ACC112 (cell line): ENCODE results near the gene DMRTB1.

ENCODE experiments used
- H2AFZ ChIP-seq: fragments of 200-600 bp; sonication (generic); one replicate; pipeline ENCODE4 v1.6.0; 2017; ENCODE audit warnings: antibody characterized with exemption, low read length; ENCODE audit not compliant: unreplicated experiment
- H3K27ac ChIP-seq: fragments of 200-600 bp; sonication (generic); 2 replicates; pipeline ENCODE4 v1.5.1; 2014; ENCODE audit warnings: low read depth, mild to moderate bottlenecking, antibody characterized with exemption, low read length, moderate library complexity
- H3K27me3 ChIP-seq: fragments of 200-600 bp; sonication (generic); 2 replicates; pipeline ENCODE4 v1.6.1; 2014; ENCODE audit warnings: mild to moderate bottlenecking, antibody characterized with exemption, low read length, moderate library complexity, mixed read lengths; ENCODE audit not compliant: insufficient read depth
- H3K36me3 ChIP-seq: fragments of 200-600 bp; sonication (generic); 2 replicates; pipeline ENCODE4 v1.6.1; 2016; ENCODE audit warnings: mild to moderate bottlenecking, antibody characterized with exemption, low read length, moderate library complexity, mixed read lengths; ENCODE audit not compliant: insufficient read depth
- H3K4me1 ChIP-seq: fragments of 200-600 bp; sonication (generic); one replicate; pipeline ENCODE4 v1.6.1; 2016; ENCODE audit warnings: low read length, mixed read lengths; ENCODE audit not compliant: insufficient read depth, unreplicated experiment, control insufficient read depth
- H3K4me3 ChIP-seq: fragments of 200-600 bp; sonication (generic); 2 replicates; pipeline ENCODE4 v1.5.1; 2014; ENCODE audit warnings: mild to moderate bottlenecking, low read depth, low read length
- H3K79me2 ChIP-seq: fragments of 200-600 bp; sonication (generic); one replicate; pipeline ENCODE4 v1.6.0; 2016; ENCODE audit warnings: low read length; ENCODE audit not compliant: control insufficient read depth, unreplicated experiment, insufficient read depth

The DMRTB1 gene

DNA sequence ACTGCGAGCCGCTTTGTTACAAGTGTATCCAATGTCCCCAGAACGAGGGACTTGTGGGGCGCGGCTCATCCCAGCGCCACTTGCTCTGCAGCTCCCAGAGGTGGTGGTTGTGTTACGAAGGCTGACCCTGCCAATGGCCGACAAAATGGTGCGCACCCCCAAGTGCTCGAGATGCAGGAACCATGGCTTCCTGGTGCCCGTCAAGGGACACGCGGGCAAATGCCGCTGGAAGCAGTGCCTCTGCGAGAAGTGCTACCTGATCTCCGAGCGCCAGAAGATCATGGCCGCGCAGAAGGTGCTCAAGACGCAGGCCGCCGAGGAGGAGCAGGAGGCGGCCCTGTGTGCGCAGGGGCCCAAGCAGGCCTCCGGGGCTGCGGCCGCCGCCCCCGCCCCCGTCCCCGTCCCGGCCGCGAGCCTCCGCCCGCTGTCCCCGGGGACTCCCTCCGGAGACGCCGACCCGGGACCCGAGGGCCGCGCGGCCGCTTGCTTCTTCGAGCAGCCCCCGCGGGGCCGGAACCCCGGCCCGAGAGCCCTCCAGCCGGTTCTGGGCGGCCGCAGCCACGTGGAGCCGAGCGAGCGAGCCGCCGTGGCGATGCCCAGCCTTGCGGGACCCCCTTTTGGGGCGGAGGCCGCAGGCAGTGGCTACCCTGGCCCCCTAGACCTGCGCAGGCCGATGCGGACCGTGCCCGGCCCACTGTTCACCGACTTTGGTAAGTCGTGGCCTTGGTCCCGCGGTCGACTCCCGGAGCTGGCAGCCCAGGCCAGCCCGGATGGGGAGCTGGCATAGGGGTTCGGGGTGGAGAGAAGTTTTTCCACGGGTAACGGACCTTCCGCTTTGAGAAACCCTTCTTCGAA lies at the start of gene DMRTB1:
Gene DMRTB1 (plus strand): TSS at position 79 of the 855 bp plus-strand sequence. CDS start 55 bp downstream, at position 134.
- Histone ChIP-seq H3K36me3 (no peaks in the 10 kb centered on the region), H2AFZ (no peak within 1 kb of the TSS), H3K4me3 (no peak within 1 kb of the TSS), H3K27ac (no peak within 1 kb of the TSS), H3K27me3 (no peaks in the 10 kb centered on the region), H3K4me1 (no peaks in the 10 kb centered on the region), H3K79me2 (no peaks in the 10 kb centered on the region)

DNA sequence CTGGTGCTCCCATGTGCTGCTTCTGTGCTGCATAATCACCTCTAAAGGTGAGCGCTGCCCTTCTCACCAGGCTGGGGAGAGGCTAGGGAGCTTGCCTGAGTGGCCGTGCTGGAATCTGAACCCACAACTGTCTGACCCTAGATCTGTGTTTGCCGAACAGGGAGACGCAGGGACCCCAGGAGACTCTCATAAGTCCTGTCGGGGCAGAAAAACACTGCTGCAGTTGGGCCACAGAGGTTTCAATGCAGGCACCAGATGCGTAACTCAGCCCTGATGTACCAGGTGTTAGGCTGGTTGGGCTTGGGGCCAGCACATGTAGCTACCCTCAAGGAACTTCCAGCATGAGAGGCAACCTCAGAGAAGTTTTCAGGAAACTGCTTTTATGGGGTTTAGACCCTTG lies 49.5 kb upstream of the DMRTB1 start:
- Histone ChIP-seq H3K79me2 (no peaks in the 10 kb centered on the region), H2AFZ (no peak overlapping the region), H3K4me1 (peaks cover 63% of the 10 kb centered on the region), H3K36me3 (no peaks in the 10 kb centered on the region), H3K27me3 (no peaks in the 10 kb centered on the region), H3K4me3 (no peak overlapping the region), H3K27ac (no peak overlapping the region)

DNA sequence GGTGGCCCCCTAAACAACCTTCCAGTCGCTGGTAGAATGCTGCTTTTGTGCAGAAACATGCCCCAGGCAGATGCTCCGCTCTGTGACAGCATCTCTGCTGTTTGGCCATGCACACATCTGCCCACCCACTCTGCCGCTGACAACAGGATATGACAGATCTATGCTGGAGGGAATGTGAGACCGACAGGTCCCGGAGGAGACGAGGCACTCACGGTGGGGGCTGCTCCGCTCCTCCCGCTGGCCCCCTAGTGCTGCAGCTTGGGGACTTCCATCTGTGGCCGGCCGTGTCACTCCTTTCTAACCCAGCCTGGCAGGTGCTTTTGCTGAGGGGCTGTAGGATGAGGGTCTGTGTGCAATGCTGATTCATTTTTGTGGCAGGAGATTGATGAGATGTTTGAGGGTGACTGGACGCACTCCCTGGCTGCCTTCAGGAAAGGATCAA lies 49.1 kb upstream of the DMRTB1 start:
- Histone ChIP-seq H2AFZ (no peak overlapping the region), H3K79me2 (no peaks in the 10 kb centered on the region), H3K36me3 (no peaks in the 10 kb centered on the region), H3K27me3 (no peaks in the 10 kb centered on the region), H3K4me1 (peaks cover 63% of the 10 kb centered on the region), H3K4me3 (no peak overlapping the region), H3K27ac (no peak overlapping the region)

DNA sequence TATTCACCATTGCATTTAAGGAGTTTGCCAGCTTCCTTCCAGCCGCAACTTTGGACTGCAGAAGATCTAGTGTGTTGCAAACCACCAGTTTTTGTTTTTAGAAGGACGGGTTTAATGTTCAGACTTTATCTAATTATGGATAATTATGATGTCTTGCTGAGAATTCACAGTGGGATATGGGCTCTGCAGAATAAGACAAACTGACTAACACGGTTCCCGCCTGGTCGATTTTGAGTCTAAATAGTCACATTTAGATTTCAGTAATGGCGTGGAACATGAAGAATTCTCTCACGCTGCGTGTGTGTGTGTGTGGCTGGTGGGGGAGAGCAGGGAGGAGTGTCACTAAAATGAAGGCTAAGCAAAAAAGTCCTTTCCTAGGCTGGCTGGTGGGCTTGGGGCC lies 48.5 kb upstream of the DMRTB1 start:
- Histone ChIP-seq H3K27me3 (no peaks in the 10 kb centered on the region), H2AFZ (no peak overlapping the region), H3K79me2 (no peaks in the 10 kb centered on the region), H3K36me3 (no peaks in the 10 kb centered on the region), H3K27ac (no peak overlapping the region), H3K4me3 (no peak overlapping the region), H3K4me1 (peaks cover 63% of the 10 kb centered on the region)

DNA sequence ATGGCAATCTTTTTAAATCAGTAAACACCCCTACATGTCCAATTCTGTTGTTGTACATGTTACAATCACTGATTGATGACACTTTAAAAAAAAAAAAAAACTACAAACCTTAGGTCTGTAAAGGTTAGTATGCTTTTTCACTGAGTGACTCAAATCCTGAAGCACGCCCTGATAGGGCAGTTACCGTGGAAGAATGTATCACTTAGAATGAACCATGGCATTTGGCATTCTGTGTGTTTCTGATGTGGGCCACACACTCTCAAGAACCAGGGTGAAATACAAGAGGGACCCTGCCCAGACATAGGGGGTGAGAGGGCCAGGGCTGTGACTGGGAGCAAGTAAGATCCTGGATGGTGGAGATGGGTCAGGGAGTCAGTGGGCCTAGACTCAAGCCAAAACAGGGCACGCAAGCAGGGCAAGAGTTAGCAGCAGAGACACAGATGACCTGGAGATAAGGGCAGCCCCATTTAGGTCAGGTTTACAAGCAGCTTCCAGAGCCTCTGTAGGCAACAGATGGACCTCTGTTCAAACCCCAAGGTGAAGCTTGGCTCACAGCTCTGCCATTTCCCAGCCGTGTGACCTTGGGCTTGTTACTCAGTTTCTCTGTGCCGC lies 47.6 kb upstream of the DMRTB1 start:
- no peaks in the 10 kb centered on the region for H3K27me3 ChIP-seq
- H3K27ac ChIP-seq: peak overlapping the region; percentile 90
- peaks cover 63% of the 10 kb centered on the region for H3K4me1 ChIP-seq
- no peak overlapping the region for H3K4me3 ChIP-seq
- H2AFZ ChIP-seq: no peak overlapping the region
- no peaks in the 10 kb centered on the region for H3K36me3 ChIP-seq
- no peaks in the 10 kb centered on the region for H3K79me2 ChIP-seq

DNA sequence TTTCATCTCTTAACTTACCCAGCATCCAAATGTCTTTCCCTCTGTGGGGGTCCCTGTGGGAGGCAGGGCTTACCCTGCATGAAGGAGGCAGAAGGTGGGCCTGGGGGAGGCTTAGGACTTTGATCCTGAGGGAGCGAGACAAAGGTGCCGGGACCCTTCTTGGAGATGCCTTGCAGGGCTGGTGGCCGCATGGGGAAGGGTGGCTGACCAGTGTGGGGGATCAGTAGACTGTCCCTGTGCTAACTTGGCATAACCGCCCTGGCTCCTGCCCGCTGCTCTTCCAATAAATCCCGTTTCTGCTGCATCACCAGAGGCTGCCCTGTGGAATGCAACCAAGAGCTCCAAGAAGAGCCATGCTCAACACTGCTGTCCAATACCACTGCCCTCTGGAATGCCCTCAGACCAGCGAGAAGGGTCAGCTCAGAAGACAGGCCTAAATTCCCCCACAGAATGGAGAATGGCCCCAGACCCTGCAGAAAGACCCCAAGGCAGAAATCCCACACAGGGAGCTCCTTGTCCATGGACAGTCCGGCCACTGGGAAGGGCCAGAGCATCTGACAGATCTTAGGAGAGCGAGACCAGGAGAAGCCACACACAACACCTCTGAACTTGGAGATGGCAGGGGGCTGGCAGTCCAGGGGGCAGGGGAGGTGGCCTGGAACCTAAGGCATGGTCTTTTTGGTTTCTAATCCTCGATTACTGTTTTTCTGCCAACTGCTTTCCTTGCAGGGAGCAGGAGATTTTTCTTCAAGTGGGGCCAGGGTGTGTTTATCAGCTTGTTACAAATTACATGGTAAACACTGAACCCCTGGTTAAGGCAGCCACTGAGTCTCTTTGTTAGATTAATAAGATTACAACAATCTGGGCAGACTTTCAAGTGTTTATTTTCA lies 46.7 kb upstream of the DMRTB1 start:
- H3K27me3 ChIP-seq: no peaks in the 10 kb centered on the region
- H3K36me3 ChIP-seq: no peaks in the 10 kb centered on the region
- no peak overlapping the region for H2AFZ ChIP-seq
- peak overlapping the region; percentile 21; the same call in 1 of the 2 replicates for H3K4me3 ChIP-seq
- peak overlapping the region; percentile 90 for H3K27ac ChIP-seq
- no peaks in the 10 kb centered on the region for H3K79me2 ChIP-seq
- peaks cover 63% of the 10 kb centered on the region for H3K4me1 ChIP-seq

DNA sequence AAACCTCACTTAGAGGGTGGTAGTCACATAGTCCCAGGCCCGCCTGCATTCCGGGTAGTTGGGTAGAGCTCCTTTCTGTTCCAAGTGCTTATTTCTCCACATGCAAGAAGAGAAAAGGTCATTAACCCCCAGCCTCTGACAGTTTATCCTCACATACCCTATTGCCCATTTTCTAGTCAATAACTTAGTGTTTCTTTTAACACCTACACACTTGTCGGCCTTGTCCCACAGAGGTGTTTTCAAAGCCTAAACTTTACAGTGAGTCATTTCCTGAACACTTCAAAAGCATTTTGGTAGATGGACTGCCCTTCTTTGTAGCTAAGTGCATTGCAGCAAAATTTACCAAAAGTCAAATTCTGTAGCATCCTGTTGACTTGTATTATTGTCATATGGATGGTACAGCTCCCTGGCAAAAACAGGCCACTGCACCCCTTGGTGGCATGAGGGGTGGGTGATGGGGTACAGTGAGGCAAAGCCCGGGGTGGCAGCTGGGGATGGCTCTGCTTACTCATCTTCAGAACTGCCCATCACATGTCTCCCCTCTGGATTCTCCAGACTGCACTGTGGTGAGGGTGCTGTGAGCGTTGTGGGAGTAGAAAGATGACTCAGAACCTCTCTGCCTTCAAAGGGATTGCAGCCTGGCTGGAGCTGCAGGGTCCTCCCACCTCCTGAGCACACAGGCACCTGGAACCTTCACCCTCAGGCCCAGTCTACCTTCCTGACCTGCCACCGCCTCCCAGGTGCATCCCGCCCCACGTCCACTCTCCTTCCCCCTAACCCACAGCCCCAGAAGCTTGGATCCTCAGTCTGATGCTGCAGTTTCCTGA lies 45.8 kb upstream of the DMRTB1 start:
- Histone ChIP-seq H3K36me3 (no peaks in the 10 kb centered on the region), H3K4me1 (peaks cover 57% of the 10 kb centered on the region), H2AFZ (peak overlapping the region; percentile 26), H3K27ac (peak overlapping the region; percentile 90), H3K4me3 (peak overlapping the region; percentile 21; the same call in 1 of the 2 replicates), H3K27me3 (no peaks in the 10 kb centered on the region), H3K79me2 (no peaks in the 10 kb centered on the region)

DNA sequence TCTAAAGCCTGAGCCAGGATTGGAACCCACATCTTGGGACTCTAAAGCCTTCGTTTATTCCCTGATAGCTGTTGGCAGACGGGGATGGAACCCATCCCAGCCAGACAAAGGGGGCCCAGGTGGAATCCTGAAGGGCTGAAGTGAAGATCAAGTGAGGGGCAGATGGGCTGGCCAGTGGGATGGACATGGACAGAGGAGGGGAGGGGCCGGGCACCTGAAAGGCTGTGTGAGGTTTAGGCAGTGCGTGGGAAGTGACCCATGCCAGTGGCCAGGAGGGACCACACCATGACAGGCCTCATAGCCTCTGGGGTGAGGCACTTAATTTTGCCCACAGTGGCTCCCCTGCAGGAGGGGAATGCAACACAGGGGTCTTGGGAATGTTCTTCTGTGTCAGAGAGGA lies 44.6 kb upstream of the DMRTB1 start:
- H3K27ac ChIP-seq: no peak overlapping the region
- peaks cover 48% of the 10 kb centered on the region for H3K4me1 ChIP-seq

DNA sequence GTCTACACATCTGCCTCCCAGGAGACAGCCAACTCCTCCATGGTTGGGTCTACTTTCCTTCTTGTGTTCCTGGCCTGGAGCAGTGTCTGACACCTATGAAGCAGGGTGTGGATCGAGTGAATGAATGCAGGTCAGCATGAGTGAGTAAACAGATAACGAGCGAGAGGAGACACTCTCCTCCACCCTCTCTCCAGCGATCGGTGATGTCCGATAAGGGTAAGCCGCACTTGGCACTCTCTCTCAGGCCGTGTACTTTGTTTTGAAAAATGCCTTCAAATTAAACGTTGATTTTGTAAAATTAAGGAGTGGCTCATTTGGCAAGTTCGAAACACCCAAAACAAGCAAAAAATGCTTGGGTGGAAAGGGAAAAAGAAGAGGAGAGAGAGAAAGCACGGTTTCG lies 43.8 kb upstream of the DMRTB1 start:
- no peak overlapping the region for H2AFZ ChIP-seq
- peaks cover 40% of the 10 kb centered on the region for H3K4me1 ChIP-seq
- no peaks in the 10 kb centered on the region for H3K27me3 ChIP-seq
- no peaks in the 10 kb centered on the region for H3K79me2 ChIP-seq
- no peak overlapping the region for H3K4me3 ChIP-seq
- no peak overlapping the region for H3K27ac ChIP-seq
- H3K36me3 ChIP-seq: no peaks in the 10 kb centered on the region

More for the DNA sequence above, 44.6 kb upstream of the DMRTB1 start:
- Histone ChIP-seq H3K79me2 (no peaks in the 10 kb centered on the region), H3K36me3 (no peaks in the 10 kb centered on the region), H2AFZ (no peak overlapping the region), H3K4me3 (no peak overlapping the region), H3K27me3 (no peaks in the 10 kb centered on the region)
